ENCODE data around the gene FYB2. TPM values are rescaled to one million over a fixed set of nuclear protein-coding genes. Genes with fewer than 3 reads are reported as not detected.

FYB2 gene
- total RNA-seq, 1 experiment from 2014 or later: not detected

GRCh38 chr1:56859287-56859686, 40.1 kb upstream of the FYB2 start:
- ATAC-seq: no peak
- Histone ChIP-seq H3K27me3 (ENCODE audit: low read length) (peaks cover 41% of the 10 kb centered on the region), H3K9ac (ENCODE audit: low read length) (no peak overlapping the region), H3K9me3 (ENCODE audit: low read length) (no peaks in the 10 kb centered on the region), H3K27ac (ENCODE audit: low read length) (no peak overlapping the region), H3F3A (ENCODE audit: low read length, unreplicated experiment) (no peaks in the 10 kb centered on the region), H4K20me1 (ENCODE audit: low read length) (no peaks in the 10 kb centered on the region), H3K79me2 (ENCODE audit: low read length) (no peaks in the 10 kb centered on the region), H3K4me2 (ENCODE audit: low read length) (no peak overlapping the region), H3K9me2 (replicated peaks; ENCODE audit: low read length) (no peaks in the 10 kb centered on the region), H2AFZ (ENCODE audit: low read length) (no peak overlapping the region), H3K4me1 (ENCODE audit: insufficient read depth, low read length) (no peaks in the 10 kb centered on the region), H3K36me3 (ENCODE audit: low read depth, low read length) (no peaks in the 10 kb centered on the region), H3K4me3 (ENCODE audit: low read length) (no peak overlapping the region)
- CTCF ChIA-PET: no interaction called here
- no TSS peak for BruUV-seq (replicated peaks)
- intact Hi-C loops (cut with micrococcal nuclease): no loop called here
- no peak for DNase-seq
- TF ChIP-seq EZH2phosphoT487 (IDR thresholded peaks at IDR 0.05; ENCODE audit: borderline replicate concordance, low read length) (no peak), EZH2 (IDR thresholded peaks at IDR 0.05; ENCODE audit: low read length, unreplicated experiment) (no peak), CTCF (conservative IDR thresholded peaks at IDR 0.05; ENCODE audit: low read depth, low read length) (no peak)
- POLR2A ChIA-PET (ENCODE audit: unreplicated experiment): no interaction called here

- ATAC-seq (no peak), DNase-seq (no peak)
- Histone ChIP-seq H3K79me2 (ENCODE audit: low read length) (no peaks in the 10 kb centered on the region), H3K4me3 (ENCODE audit: low read length) (no peak overlapping the region), H3K9me3 (ENCODE audit: low read length) (no peaks in the 10 kb centered on the region), H3K9ac (ENCODE audit: low read length) (no peak overlapping the region), H3K4me1 (ENCODE audit: insufficient read depth, low read length) (no peaks in the 10 kb centered on the region), H3K9me2 (replicated peaks; ENCODE audit: low read length) (no peaks in the 10 kb centered on the region), H2AFZ (ENCODE audit: low read length) (no peak overlapping the region), H3K4me2 (ENCODE audit: low read length) (no peak overlapping the region), H4K20me1 (ENCODE audit: low read length) (no peaks in the 10 kb centered on the region), H3F3A (ENCODE audit: low read length, unreplicated experiment) (no peaks in the 10 kb centered on the region), H3K36me3 (ENCODE audit: low read depth, low read length) (no peaks in the 10 kb centered on the region), H3K27ac (ENCODE audit: low read length) (no peak overlapping the region), H3K27me3 (ENCODE audit: low read length) (peaks cover 37% of the 10 kb centered on the region)
- intact Hi-C loops (cut with micrococcal nuclease): no loop called here
- POLR2A ChIA-PET (ENCODE audit: unreplicated experiment): no interaction called here
- TF ChIP-seq EZH2phosphoT487 (IDR thresholded peaks at IDR 0.05; ENCODE audit: borderline replicate concordance, low read length): no peak
- no peak for TF ChIP-seq EZH2 (IDR thresholded peaks at IDR 0.05; ENCODE audit: low read length, unreplicated experiment)
- no TSS peak for BruUV-seq (replicated peaks)
- CTCF ChIA-PET: no interaction called here
These were observed 37.0 kb upstream of the FYB2 start for GRCh38 chr1:56856186-56856585.

GRCh38 chr1:56855190-56855589, 36.0 kb upstream of the FYB2 start:
- no peaks in the 10 kb centered on the region for H3K9me3 ChIP-seq (ENCODE audit: low read length)
- ATAC-seq: no peak

More at GRCh38 chr1:56855190-56855589, 36.0 kb upstream of the FYB2 start:
- Histone ChIP-seq H3K9ac (ENCODE audit: low read length) (no peak overlapping the region), H2AFZ (ENCODE audit: low read length) (no peak overlapping the region), H4K20me1 (ENCODE audit: low read length) (no peaks in the 10 kb centered on the region), H3K36me3 (ENCODE audit: low read depth, low read length) (no peaks in the 10 kb centered on the region), H3K79me2 (ENCODE audit: low read length) (no peaks in the 10 kb centered on the region), H3K27ac (ENCODE audit: low read length) (no peak overlapping the region), H3K4me1 (ENCODE audit: insufficient read depth, low read length) (no peaks in the 10 kb centered on the region), H3F3A (ENCODE audit: low read length, unreplicated experiment) (no peaks in the 10 kb centered on the region), H3K4me2 (ENCODE audit: low read length) (no peak overlapping the region), H3K4me3 (ENCODE audit: low read length) (no peak overlapping the region), H3K9me2 (replicated peaks; ENCODE audit: low read length) (no peaks in the 10 kb centered on the region), H3K27me3 (ENCODE audit: low read length) (peaks cover 31% of the 10 kb centered on the region)
- no peak for DNase-seq
- intact Hi-C loops (cut with micrococcal nuclease): no loop called here
- no peak for TF ChIP-seq EZH2phosphoT487 (IDR thresholded peaks at IDR 0.05; ENCODE audit: borderline replicate concordance, low read length)
- TF ChIP-seq EZH2 (IDR thresholded peaks at IDR 0.05; ENCODE audit: low read length, unreplicated experiment): no peak
- TF ChIP-seq CTCF (conservative IDR thresholded peaks at IDR 0.05; ENCODE audit: low read depth, low read length): no peak
- no TSS peak for BruUV-seq (replicated peaks)
- CTCF ChIA-PET: no interaction called here
- POLR2A ChIA-PET (ENCODE audit: unreplicated experiment): no interaction called here

All from PC-3 (cell line).